Measurements from ENCODE around the gene RIMBP2. TPM values are rescaled to one million over a fixed set of nuclear protein-coding genes. Genes with fewer than 3 reads are reported as not detected.

The RIMBP2 gene
- total RNA-seq, 1 donor from 2014 or later = 0.25 TPM

DNA sequence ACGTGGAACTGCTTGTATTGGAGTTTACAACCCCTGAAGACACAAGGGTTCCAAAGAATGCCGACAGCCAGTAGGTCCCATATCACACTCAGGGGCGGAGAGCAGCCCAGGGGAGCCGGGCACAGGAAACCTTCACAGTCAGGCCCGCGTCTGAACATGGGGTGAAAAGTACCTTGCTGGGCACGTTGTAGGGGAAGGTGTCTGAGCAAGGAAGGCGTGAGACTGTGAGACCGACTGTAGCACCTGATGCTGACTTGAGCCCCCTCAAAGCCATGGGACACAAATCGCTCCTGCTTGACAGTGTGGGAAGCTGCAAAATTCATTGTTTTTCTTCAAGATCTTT is 14.7 kb downstream of the RIMBP2 start:
- no peak for DNase-seq (ENCODE audit: extremely low spot score in 2 of 2)
- TF ChIP-seq, protein P1, sequence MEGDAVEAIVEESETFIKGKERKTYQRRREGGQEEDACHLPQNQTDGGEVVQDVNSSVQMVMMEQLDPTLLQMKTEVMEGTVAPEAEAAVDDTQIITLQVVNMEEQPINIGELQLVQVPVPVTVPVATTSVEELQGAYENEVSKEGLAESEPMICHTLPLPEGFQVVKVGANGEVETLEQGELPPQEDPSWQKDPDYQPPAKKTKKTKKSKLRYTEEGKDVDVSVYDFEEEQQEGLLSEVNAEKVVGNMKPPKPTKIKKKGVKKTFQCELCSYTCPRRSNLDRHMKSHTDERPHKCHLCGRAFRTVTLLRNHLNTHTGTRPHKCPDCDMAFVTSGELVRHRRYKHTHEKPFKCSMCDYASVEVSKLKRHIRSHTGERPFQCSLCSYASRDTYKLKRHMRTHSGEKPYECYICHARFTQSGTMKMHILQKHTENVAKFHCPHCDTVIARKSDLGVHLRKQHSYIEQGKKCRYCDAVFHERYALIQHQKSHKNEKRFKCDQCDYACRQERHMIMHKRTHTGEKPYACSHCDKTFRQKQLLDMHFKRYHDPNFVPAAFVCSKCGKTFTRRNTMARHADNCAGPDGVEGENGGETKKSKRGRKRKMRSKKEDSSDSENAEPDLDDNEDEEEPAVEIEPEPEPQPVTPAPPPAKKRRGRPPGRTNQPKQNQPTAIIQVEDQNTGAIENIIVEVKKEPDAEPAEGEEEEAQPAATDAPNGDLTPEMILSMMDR (IDR thresholded peaks at IDR 0.05) = no peak
- TF ChIP-seq POLR2AphosphoS5 (IDR thresholded peaks at IDR 0.05; ENCODE audit: insufficient read depth in 1 of 2, low read depth in 1 of 2) = no peak
- TF ChIP-seq POLR2A (IDR thresholded peaks at IDR 0.05) = no peak
- no peaks in the 10 kb centered on the region for H3K27me3 ChIP-seq
- no peak overlapping the region for H3K4me3 ChIP-seq
- no peaks in the 10 kb centered on the region for H3K9me3 ChIP-seq
- no peaks in the 10 kb centered on the region for H3K4me1 ChIP-seq
- H3K27ac ChIP-seq = no peak overlapping the region
- intact Hi-C loops (cut with DNase I) = no loop called here
- H3K36me3 ChIP-seq = no peaks in the 10 kb centered on the region

DNA sequence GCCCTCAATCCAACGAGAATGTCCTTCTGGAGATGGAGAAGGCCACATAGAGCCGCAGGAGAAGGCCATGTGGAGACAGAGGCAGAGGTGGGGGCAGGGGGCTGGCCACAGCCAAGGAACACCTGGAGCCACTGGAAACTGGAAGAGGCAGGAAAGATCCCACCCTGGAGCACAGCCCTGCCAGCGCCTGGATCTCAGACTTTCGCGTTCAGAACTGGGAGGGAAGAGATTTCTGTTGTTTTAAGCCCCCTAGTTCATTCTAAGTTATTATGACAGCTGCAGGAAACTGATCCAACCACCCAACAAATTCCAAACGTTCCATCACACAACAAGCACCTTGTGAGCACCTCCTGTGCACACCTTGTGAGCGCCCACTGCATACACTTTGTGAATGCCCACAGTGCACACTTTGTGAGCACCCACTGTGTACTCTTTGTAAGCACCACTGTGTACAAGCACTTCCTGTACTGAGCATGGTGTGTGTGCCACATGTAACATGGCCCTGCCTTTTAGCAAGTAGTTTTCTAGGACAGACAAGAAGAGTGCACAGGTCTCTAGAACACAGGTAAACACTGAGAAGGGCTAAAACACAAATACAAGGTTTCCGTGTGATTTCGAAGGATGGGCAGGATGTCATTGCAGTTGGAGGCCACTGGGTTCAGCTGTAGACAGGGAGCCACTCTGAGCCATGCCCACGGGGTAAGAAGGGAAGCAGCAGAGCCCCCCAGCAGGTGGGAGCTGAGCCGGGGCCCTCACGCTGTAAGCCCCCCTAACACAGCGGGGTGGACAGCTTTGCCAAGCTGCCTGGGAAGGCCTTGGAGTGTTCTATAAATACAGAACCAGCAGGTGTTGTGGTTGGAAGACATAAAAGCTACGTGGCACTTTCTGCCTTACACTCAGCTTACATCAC is 15.4 kb downstream of the RIMBP2 start:
- no peak for TF ChIP-seq POLR2A (IDR thresholded peaks at IDR 0.05)
- TF ChIP-seq POLR2AphosphoS5 (IDR thresholded peaks at IDR 0.05; ENCODE audit: insufficient read depth in 1 of 2, low read depth in 1 of 2) = no peak
- TF ChIP-seq, protein P1 (IDR thresholded peaks at IDR 0.05) = no peak
- intact Hi-C loops (cut with DNase I) = no loop called here
- H3K4me1 ChIP-seq = no peaks in the 10 kb centered on the region
- no peak overlapping the region for H3K4me3 ChIP-seq
- H3K27me3 ChIP-seq = no peaks in the 10 kb centered on the region
- no peak for DNase-seq (ENCODE audit: extremely low spot score in 2 of 2)
- no peak overlapping the region for H3K27ac ChIP-seq
- H3K36me3 ChIP-seq = no peaks in the 10 kb centered on the region
- no peaks in the 10 kb centered on the region for H3K9me3 ChIP-seq

GRCh38 chr12:130698106-130698505 is 18.0 kb downstream of the RIMBP2 start:
- TF ChIP-seq, protein P1 (IDR thresholded peaks at IDR 0.05) = no peak
- no peak for TF ChIP-seq POLR2A (IDR thresholded peaks at IDR 0.05)
- TF ChIP-seq POLR2AphosphoS5 (IDR thresholded peaks at IDR 0.05; ENCODE audit: insufficient read depth in 1 of 2, low read depth in 1 of 2) = no peak

DNA sequence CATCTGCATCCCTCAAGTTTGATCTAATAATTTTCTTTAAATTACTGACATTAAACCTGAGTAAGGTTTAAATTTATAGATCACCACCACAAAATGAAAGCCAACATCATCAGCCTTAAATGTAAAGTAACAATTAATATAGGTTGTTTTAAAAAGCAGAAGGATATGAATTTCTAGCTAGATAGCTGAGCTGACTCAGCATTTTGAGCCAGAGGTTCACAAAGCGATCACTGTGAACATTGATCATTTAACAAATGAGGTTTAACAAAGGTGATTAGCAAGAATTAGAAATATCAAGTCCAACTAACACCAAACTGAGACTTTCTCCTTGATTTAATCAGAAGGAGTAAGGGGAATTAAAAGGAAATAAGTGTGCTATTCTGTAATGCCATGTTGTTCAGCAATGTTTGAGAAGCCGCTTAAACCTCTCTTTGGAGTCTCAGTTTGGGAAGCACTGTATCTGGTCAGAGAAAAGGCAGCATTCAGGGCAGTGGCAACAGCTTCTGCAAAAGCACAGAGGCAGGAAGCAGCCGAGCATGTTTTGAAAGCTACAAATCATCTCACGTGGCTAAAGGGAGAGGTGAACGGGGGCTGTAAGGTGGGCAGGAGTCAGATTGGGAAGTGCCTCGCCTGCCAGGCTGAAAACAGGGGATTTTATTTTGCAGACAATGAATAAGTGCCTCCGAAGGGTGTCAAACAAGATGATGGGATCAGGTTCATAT is 19.6 kb downstream of the RIMBP2 start:
- no peak for DNase-seq (ENCODE audit: extremely low spot score in 2 of 2)
- no peak overlapping the region for H3K4me3 ChIP-seq
- H3K27me3 ChIP-seq = no peaks in the 10 kb centered on the region
- no peak overlapping the region for H3K27ac ChIP-seq
- intact Hi-C loops (cut with DNase I) = no loop called here
- TF ChIP-seq POLR2A (IDR thresholded peaks at IDR 0.05) (no peak), POLR2AphosphoS5 (IDR thresholded peaks at IDR 0.05; ENCODE audit: insufficient read depth in 1 of 2, low read depth in 1 of 2) (no peak)
- TF ChIP-seq, protein P1 (IDR thresholded peaks at IDR 0.05) = no peak
- H3K4me1 ChIP-seq = no peaks in the 10 kb centered on the region
- H3K9me3 ChIP-seq = no peaks in the 10 kb centered on the region
- no peaks in the 10 kb centered on the region for H3K36me3 ChIP-seq

More at GRCh38 chr12:130698106-130698505, 18.0 kb downstream of the RIMBP2 start:
- Histone ChIP-seq H3K27ac (no peak overlapping the region), H3K27me3 (no peaks in the 10 kb centered on the region), H3K36me3 (no peaks in the 10 kb centered on the region), H3K4me3 (no peak overlapping the region), H3K4me1 (no peaks in the 10 kb centered on the region), H3K9me3 (no peaks in the 10 kb centered on the region)
- no peak for DNase-seq (ENCODE audit: extremely low spot score in 2 of 2)
- intact Hi-C loops (cut with DNase I) = no loop called here

Measured in vagina (tissue), 2 donors.